ENCODE results near the gene NOXRED1. TPM values are rescaled to one million over a fixed set of nuclear protein-coding genes. Genes with fewer than 3 reads are reported as not detected.

Gene NOXRED1
- total and polyA plus RNA-seq, 11 donors, result 0.15 to 0.32 (median 0.28) TPM; not detected in 7

- peaks cover 0 to 48% (median 38%) of the 10 kb centered on the region in 9 donors for H3K36me3 ChIP-seq
- WGBS, 4 donors, result 86 to 95% (median 93%) methylated on average over 2 of the region's 2 CpGs
- TF ChIP-seq, protein P1, sequence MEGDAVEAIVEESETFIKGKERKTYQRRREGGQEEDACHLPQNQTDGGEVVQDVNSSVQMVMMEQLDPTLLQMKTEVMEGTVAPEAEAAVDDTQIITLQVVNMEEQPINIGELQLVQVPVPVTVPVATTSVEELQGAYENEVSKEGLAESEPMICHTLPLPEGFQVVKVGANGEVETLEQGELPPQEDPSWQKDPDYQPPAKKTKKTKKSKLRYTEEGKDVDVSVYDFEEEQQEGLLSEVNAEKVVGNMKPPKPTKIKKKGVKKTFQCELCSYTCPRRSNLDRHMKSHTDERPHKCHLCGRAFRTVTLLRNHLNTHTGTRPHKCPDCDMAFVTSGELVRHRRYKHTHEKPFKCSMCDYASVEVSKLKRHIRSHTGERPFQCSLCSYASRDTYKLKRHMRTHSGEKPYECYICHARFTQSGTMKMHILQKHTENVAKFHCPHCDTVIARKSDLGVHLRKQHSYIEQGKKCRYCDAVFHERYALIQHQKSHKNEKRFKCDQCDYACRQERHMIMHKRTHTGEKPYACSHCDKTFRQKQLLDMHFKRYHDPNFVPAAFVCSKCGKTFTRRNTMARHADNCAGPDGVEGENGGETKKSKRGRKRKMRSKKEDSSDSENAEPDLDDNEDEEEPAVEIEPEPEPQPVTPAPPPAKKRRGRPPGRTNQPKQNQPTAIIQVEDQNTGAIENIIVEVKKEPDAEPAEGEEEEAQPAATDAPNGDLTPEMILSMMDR (IDR thresholded peaks at IDR 0.05), result no peak
- no peak for TF ChIP-seq POLR2A (IDR thresholded peaks at IDR 0.05)
- peaks cover 0 to 6% (median 0%) of the 10 kb centered on the region in 12 donors for H3K4me1 ChIP-seq
- no peak overlapping the region for H3K27ac ChIP-seq
- ATAC-seq (no peak), DNase-seq (no peak)
- H3K9me3 ChIP-seq, result no peaks in the 10 kb centered on the region
- intact Hi-C loops (cut with DNase I), result no loop called here
- H3K27me3 ChIP-seq, result no peaks in the 10 kb centered on the region
- no peak overlapping the region for H3K4me3 ChIP-seq
These were observed 76.8 kb downstream of the NOXRED1 start for GRCh38 chr14:77346495-77346894.

- Histone ChIP-seq H3K4me3 (no peak overlapping the region), H3K4me1 (peaks cover 0 to 6% (median 0%) of the 10 kb centered on the region in 12 donors), H3K27ac (no peak overlapping the region), H3K27me3 (no peaks in the 10 kb centered on the region), H3K9me3 (no peaks in the 10 kb centered on the region), H3K36me3 (peaks cover 0 to 49% (median 41%) of the 10 kb centered on the region in 9 donors)
- 88 to 92% (median 90%) methylated on average over 3 of the region's 3 CpGs for WGBS, 4 donors
- no peak for TF ChIP-seq POLR2A (IDR thresholded peaks at IDR 0.05)
- TF ChIP-seq, protein P1 (IDR thresholded peaks at IDR 0.05), result no peak
- intact Hi-C loops (cut with DNase I), result no loop called here
- DNase-seq (no peak), ATAC-seq (no peak)
These were observed 78.8 kb downstream of the NOXRED1 start for GRCh38 chr14:77344377-77344996.

Other genes starting within 250 kb of the NOXRED1 start
- 1 to 10 TPM in 6 of 9 donors, under 1 TPM in 2, not detected in 1; 0.48 to 3.7 (median 1.7) TPM for gene TMEM63C, start 241.7 kb downstream of the NOXRED1 start, total RNA-seq
- gene TMEM63C, start 241.7 kb downstream of the NOXRED1 start, polyA plus RNA-seq, result 1 to 10 TPM in 1 of 2 donors, under 1 TPM in 1; 0.01 to 4.0 TPM
- gene NGB, start 152.3 kb downstream of the NOXRED1 start, total RNA-seq, result not detected
- gene NGB, start 152.3 kb downstream of the NOXRED1 start, polyA plus RNA-seq, result not detected
- 10 to 100 TPM in 8 of 9 donors, 1 to 10 TPM in 1; 7.3 to 27.6 (median 15.3) TPM for gene POMT2, start 102.6 kb downstream of the NOXRED1 start, total RNA-seq
- gene POMT2, start 102.6 kb downstream of the NOXRED1 start, polyA plus RNA-seq, result 10 to 100 TPM in 1 of 2 donors, 1 to 10 TPM in 1; 7.0 to 17.9 TPM
- 10 to 100 TPM in 7 of 9 donors, 1 to 10 TPM in 2; 7.7 to 27.7 (median 13.7) TPM for gene GSTZ1, start 102.5 kb downstream of the NOXRED1 start, total RNA-seq
- 10 to 100 TPM; 11.5 to 13.6 TPM for gene GSTZ1, start 102.5 kb downstream of the NOXRED1 start, polyA plus RNA-seq
- 1 to 10 TPM; 5.2 to 9.5 (median 7.8) TPM for gene TMED8, start 46.4 kb downstream of the NOXRED1 start, total RNA-seq
- gene TMED8, start 46.4 kb downstream of the NOXRED1 start, polyA plus RNA-seq, result 1 to 10 TPM; 1.5 to 5.0 TPM
- 1 to 10 TPM in 1 of 9 donors, under 1 TPM in 1, not detected in 7; 0.35 to 1.2 TPM for gene SAMD15, start 46.1 kb downstream of the NOXRED1 start, total RNA-seq
- under 1 TPM; 0.08 to 0.36 TPM for gene SAMD15, start 46.1 kb downstream of the NOXRED1 start, polyA plus RNA-seq
- gene VIPAS39, start 34.1 kb upstream of the NOXRED1 start, total RNA-seq, result 10 to 100 TPM in 8 of 9 donors, 1 to 10 TPM in 1; 9.7 to 18.4 (median 14.4) TPM
- 10 to 100 TPM in 1 of 2 donors, 1 to 10 TPM in 1; 6.6 to 13.5 TPM for gene VIPAS39, start 34.1 kb upstream of the NOXRED1 start, polyA plus RNA-seq
- 100 to 1,000 TPM; 112 to 210 (median 152) TPM for gene AHSA1, start 34.6 kb upstream of the NOXRED1 start, total RNA-seq
- 100 to 1,000 TPM; 137 to 256 TPM for gene AHSA1, start 34.6 kb upstream of the NOXRED1 start, polyA plus RNA-seq
- gene ISM2, start 75.3 kb upstream of the NOXRED1 start, total RNA-seq, result 1 to 10 TPM in 1 of 9 donors, not detected in 8; 1.3 TPM
- gene ISM2, start 75.3 kb upstream of the NOXRED1 start, polyA plus RNA-seq, result not detected
- gene SPTLC2, start 193.1 kb upstream of the NOXRED1 start, total RNA-seq, result 10 to 100 TPM in 8 of 9 donors, 1 to 10 TPM in 1; 8.2 to 25.2 (median 11.2) TPM
- gene SPTLC2, start 193.1 kb upstream of the NOXRED1 start, polyA plus RNA-seq, result 10 to 100 TPM in 1 of 2 donors, 1 to 10 TPM in 1; 3.8 to 12.0 TPM

Data from heart left ventricle (tissue), 16 donors.